Endothelial cell of umbilical vein (primary cell): ENCODE results near the gene CPXM2. TPM values are rescaled to one million over a fixed set of nuclear protein-coding genes. Genes with fewer than 3 reads are reported as not detected.

ENCODE experiments used
- BruUV-seq: library from RNA; stranded (reverse); fragments of 400-500 nt; replicated peaks from 2 replicates; lab custom pipeline; 2021; lab: Mats Ljungman, UMichigan
- CTCF ChIA-PET: fragments of 300-600, 350-600 bp; sonication (Branson Sonifier 250); formaldehyde crosslinking; loops from one replicate; lab custom pipeline; 2021; ENCODE audit warnings: antibody characterized with exemption, inconsistent platforms; lab: Charles Lee
- POLR2A ChIA-PET: fragments of 300-600, 350-600 bp; sonication (Branson Sonifier 250); formaldehyde crosslinking; loops from one replicate; lab custom pipeline; 2021; ENCODE audit warnings: antibody characterized with exemption, inconsistent platforms; lab: Charles Lee
- DNase-seq: peaks from one replicate; pipeline ENCODE4 v3.0.0-alpha.2; 2011; ENCODE audit warnings: low read depth, low spot score
- FAIRE-seq: peaks from 2 replicates; lab custom pipeline; 2011; peaks lifted over from hg19 to GRCh38; lab: Jason Lieb, UNC
- H2AFZ ChIP-seq: 2 replicates; pipeline ENCODE4 v1.6.0; 2012; ENCODE audit warnings: low read depth, low read length, control low read depth, inconsistent platforms
- H3K27ac ChIP-seq: 2 replicates; pipeline ENCODE4 v1.5.1; 2011; ENCODE audit warnings: low read depth, mild to moderate bottlenecking, control low read depth, low read length, moderate library complexity; ENCODE audit not compliant: insufficient read depth
- H3K27me3 ChIP-seq, 2 experiments: 2 replicates each; pipeline versions ENCODE4 v1.6.0 to v1.6.1; 2011; ENCODE audit warnings: low read length in 2 of 2, mixed read lengths in 1 of 2; ENCODE audit not compliant: control insufficient read depth in 2 of 2, insufficient read depth in 2 of 2
- H3K36me3 ChIP-seq, 2 experiments: 2 replicates in 1 of 2; 3 replicates in 1 of 2; pipeline ENCODE4 v1.5.1; 2011; ENCODE audit warnings: low read length in 2 of 2, mild to moderate bottlenecking in 1 of 2, moderate library complexity in 1 of 2; ENCODE audit not compliant: control insufficient read depth in 2 of 2, insufficient read depth in 2 of 2; ENCODE audit errors: extremely low read depth in 1 of 2
- H3K4me1 ChIP-seq: 3 replicates; pipeline ENCODE4 v1.5.1; 2011; ENCODE audit warnings: mild to moderate bottlenecking, low read length; ENCODE audit not compliant: control insufficient read depth, insufficient read depth; ENCODE audit errors: extremely low read depth
- H3K4me2 ChIP-seq: 2 replicates; pipeline ENCODE4 v1.6.1; 2011; ENCODE audit warnings: low read length, control low read depth, mixed read lengths; ENCODE audit not compliant: insufficient read depth
- H3K4me3 ChIP-seq, 3 experiments: fragments of 200-600 bp in 1 of 3; sonication (generic), shearing (Covaris generic) in 1 of 3; replicated peaks in 1 of 3; 2 replicates each; pipeline ENCODE4 v1.5.1; 2011 to 2016; ENCODE audit warnings: control low read depth in 3 of 3, low read length in 3 of 3, mild to moderate bottlenecking in 2 of 3, inconsistent platforms in 1 of 3, low read depth in 1 of 3, moderate library complexity in 1 of 3; ENCODE audit not compliant: insufficient read depth in 1 of 3
- H3K79me2 ChIP-seq: 2 replicates; pipeline ENCODE4 v1.6.0; 2012; ENCODE audit warnings: low read length, inconsistent platforms; ENCODE audit not compliant: control insufficient read depth, insufficient read depth
- H3K9ac ChIP-seq: replicated peaks from 2 replicates; pipeline ENCODE3; 2011; ENCODE audit warnings: low read length, control low read depth; ENCODE audit not compliant: insufficient read depth; ENCODE audit errors: extremely low read depth
- H3K9me1 ChIP-seq: replicated peaks from 3 replicates; pipeline ENCODE4 v1.6.0; 2011; ENCODE audit warnings: mild to moderate bottlenecking, low read length; ENCODE audit not compliant: control insufficient read depth, insufficient read depth; ENCODE audit errors: extremely low read depth
- H3K9me3 ChIP-seq: replicated peaks from 2 replicates; pipeline ENCODE4 v1.5.1; 2012; ENCODE audit warnings: low read length, inconsistent platforms; ENCODE audit not compliant: control insufficient read depth, insufficient read depth
- H4K20me1 ChIP-seq: replicated peaks from 2 replicates; pipeline ENCODE3; 2011; ENCODE audit warnings: mild to moderate bottlenecking, low read length; ENCODE audit not compliant: control insufficient read depth, insufficient read depth; ENCODE audit errors: extremely low read depth
- EZH2 ChIP-seq: IDR thresholded peaks from 2 replicates; pipeline ENCODE4 v1.6.1; 2012; ENCODE audit warnings: borderline replicate concordance, low read depth, mild to moderate bottlenecking, moderate library complexity, low read length, inconsistent platforms; ENCODE audit not compliant: severe bottlenecking
- FOS ChIP-seq: IDR thresholded peaks from 2 replicates; pipeline ENCODE4 v1.6.1; 2011; ENCODE audit warnings: mild to moderate bottlenecking, low read length, moderate library complexity, borderline replicate concordance; ENCODE audit not compliant: insufficient read depth
- GATA2 ChIP-seq: IDR thresholded peaks from 2 replicates; pipeline ENCODE4 v1.7.0; 2011; ENCODE audit warnings: low read depth, mild to moderate bottlenecking, moderate library complexity, mixed read lengths, low read length; ENCODE audit not compliant: insufficient read length, insufficient read depth
- JUN ChIP-seq: IDR thresholded peaks from 2 replicates; pipeline ENCODE4 v1.6.1; 2011; ENCODE audit warnings: borderline replicate concordance, low read depth; ENCODE audit not compliant: insufficient read length, insufficient read depth
- MYC ChIP-seq: IDR thresholded peaks from one replicate; pipeline ENCODE4 v1.6.1; 2011; ENCODE audit warnings: mild to moderate bottlenecking, low read depth, low read length
- POLR2A ChIP-seq: IDR thresholded peaks from 2 replicates; pipeline ENCODE4 v1.6.1; 2012; ENCODE audit warnings: low read depth, mild to moderate bottlenecking, control low read depth, low read length
- POLR2AphosphoS5 ChIP-seq: IDR thresholded peaks from 2 replicates; pipeline ENCODE4 v1.6.1; 2012; ENCODE audit warnings: low read depth, mild to moderate bottlenecking, control low read depth, low read length, moderate library complexity; ENCODE audit not compliant: insufficient read depth
- dilution Hi-C: fragments of 300-500 bp; cut with MboI; formaldehyde crosslinking; loops from one replicate; pipeline ENCODE4 v1.15.0; 2019; ENCODE audit warnings: low sequenced_read_pairs; ENCODE audit not compliant: extremely low pct_ligation_motif_present
- intact Hi-C: fragments of 100-400 bp; cut with micrococcal nuclease; formaldehyde crosslinking; loops from one replicate; pipeline ENCODE4 v1.10.0; 2022
- polyA plus RNA-seq, 4 experiments: library from polyadenylated mRNA; depleted of rRNA in 3 of 4; stranded (reverse) in 3 of 4; unstranded in 1 of 4; fragments of >200 nt; gene quantifications; 2 replicates each; pipeline versions ENCODE4 v1.2.1 to v1.2.3, GENCODE V29; 2011 to 2012; ENCODE audit warnings: missing spikeins in 1 of 4
- total RNA-seq: library from RNA; stranded (reverse); gene quantifications from 2 replicates; pipeline ENCODE4 v1.2.3, GENCODE V29; 2021
- TF ChIP-seq, protein P1 (sequence below): IDR thresholded peaks from 2 replicates; pipeline ENCODE4 v1.6.1; 2011; ENCODE audit not compliant: insufficient read depth, insufficient read length
- TF ChIP-seq, protein P2 (sequence below), 2 donors: IDR thresholded peaks; 1 replicate in 1 of 2; 2 replicates in 1 of 2; pipeline ENCODE4 v1.5.1; 2011; ENCODE audit warnings: low read length in 2 of 2, mild to moderate bottlenecking in 2 of 2, moderate library complexity in 2 of 2, control low read depth in 1 of 2, inconsistent platforms in 1 of 2, low read depth in 1 of 2; ENCODE audit not compliant: insufficient read depth in 1 of 2; ENCODE audit errors: extremely low read depth in 1 of 2

Gene CPXM2
- total and polyA plus RNA-seq, 2 donors (not counting 3 experiments of a cell fraction or from before 2014, with no cell fraction given) = 1.8 to 2.7 TPM

DNA sequence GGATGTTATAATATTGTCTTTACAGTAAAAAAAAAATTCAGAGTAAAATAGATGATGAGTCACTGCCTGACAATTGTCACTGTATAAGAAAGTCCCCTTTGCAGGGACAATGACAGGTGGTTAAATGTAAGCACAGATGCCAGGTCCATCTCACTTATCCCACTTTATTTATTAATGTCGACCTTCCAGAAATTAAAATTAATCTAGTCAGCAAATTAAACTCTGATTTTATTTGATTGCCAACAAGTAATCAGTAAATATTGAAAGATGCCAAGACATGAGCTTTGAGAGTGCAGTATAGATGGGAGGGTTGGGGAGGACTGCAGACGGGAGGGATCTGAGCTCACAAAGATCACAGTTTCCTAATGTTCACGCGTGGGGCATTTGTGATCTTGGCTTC lies 50.9 kb downstream of the CPXM2 start:
- ChIA-PET CTCF (no interaction called here), POLR2A (no interaction called here)
- Histone ChIP-seq H3K9me3 (no peaks in the 10 kb centered on the region), H3K79me2 (no peaks in the 10 kb centered on the region), H3K27ac (no peak overlapping the region), H3K9me1 (no peaks in the 10 kb centered on the region), H3K4me1 (no peaks in the 10 kb centered on the region), H3K4me3 (no peak overlapping the region), H3K4me2 (no peak overlapping the region), H3K36me3 (no peaks in the 10 kb centered on the region), H3K27me3 (no peaks in the 10 kb centered on the region), H2AFZ (no peak overlapping the region), H4K20me1 (no peaks in the 10 kb centered on the region), H3K9ac (no peak overlapping the region)
- intact Hi-C loops = no loop called here
- dilution Hi-C loops = no loop called here
- no peak for DNase-seq
- TF ChIP-seq, protein P1, sequence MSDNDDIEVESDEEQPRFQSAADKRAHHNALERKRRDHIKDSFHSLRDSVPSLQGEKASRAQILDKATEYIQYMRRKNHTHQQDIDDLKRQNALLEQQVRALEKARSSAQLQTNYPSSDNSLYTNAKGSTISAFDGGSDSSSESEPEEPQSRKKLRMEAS = no peak
- no TSS peak for BruUV-seq
- no peak for FAIRE-seq

DNA sequence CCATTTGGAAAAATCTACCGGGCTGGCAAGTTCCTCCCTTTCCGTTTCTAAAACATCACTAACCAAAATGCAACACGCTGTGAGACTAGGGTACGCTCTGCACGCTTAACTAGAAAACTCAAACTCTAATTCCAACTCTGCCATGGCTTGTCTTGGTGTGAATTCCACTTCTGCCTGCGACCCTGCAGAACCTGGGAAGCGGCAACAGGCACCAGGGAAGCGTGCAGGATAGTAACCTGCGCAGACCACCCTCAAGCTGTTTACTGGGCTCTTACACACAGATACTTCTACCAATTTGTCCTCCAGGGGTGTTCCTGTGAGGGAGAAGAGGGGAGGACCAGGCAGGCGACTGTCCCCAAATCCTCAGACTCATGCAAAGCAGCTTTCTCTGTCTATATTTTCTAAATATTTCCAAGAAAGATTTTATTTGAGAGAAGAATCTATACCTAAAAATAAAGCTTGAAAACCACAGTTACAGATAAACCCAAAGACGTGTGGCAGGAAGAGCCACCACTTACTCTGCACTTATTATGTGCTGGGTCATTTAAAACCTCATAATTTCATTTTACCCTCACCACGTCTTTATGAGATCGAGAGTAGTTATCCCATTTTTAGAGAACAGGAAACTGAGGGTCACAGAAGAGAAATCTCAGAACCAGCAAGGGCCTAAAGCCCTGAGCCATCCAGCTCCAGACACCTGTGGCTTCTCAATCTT lies 52.9 kb downstream of the CPXM2 start:
- no peak overlapping the region for H3K9ac ChIP-seq
- no peaks in the 10 kb centered on the region for H3K27me3 ChIP-seq
- no peaks in the 10 kb centered on the region for H3K36me3 ChIP-seq
- H3K79me2 ChIP-seq = no peaks in the 10 kb centered on the region
- ChIA-PET CTCF (no interaction called here), POLR2A (no interaction called here)
- H3K9me1 ChIP-seq = no peaks in the 10 kb centered on the region
- no peak overlapping the region for H3K4me3 ChIP-seq
- no peak overlapping the region for H3K4me2 ChIP-seq
- TF ChIP-seq JUN (no peak), FOS (no peak), MYC (no peak), GATA2 (no peak), EZH2 (no peak), POLR2A (no peak), POLR2AphosphoS5 (no peak)
- TF ChIP-seq, protein P1 = no peak
- TF ChIP-seq, protein P2, sequence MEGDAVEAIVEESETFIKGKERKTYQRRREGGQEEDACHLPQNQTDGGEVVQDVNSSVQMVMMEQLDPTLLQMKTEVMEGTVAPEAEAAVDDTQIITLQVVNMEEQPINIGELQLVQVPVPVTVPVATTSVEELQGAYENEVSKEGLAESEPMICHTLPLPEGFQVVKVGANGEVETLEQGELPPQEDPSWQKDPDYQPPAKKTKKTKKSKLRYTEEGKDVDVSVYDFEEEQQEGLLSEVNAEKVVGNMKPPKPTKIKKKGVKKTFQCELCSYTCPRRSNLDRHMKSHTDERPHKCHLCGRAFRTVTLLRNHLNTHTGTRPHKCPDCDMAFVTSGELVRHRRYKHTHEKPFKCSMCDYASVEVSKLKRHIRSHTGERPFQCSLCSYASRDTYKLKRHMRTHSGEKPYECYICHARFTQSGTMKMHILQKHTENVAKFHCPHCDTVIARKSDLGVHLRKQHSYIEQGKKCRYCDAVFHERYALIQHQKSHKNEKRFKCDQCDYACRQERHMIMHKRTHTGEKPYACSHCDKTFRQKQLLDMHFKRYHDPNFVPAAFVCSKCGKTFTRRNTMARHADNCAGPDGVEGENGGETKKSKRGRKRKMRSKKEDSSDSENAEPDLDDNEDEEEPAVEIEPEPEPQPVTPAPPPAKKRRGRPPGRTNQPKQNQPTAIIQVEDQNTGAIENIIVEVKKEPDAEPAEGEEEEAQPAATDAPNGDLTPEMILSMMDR (IDR thresholded peaks at IDR 0.05; ENCODE audit: extremely low read depth in 1 of 2, insufficient read depth in 1 of 2, low read depth in 1 of 2, low read length in 2 of 2) = no peak
- dilution Hi-C loops (no loop called here), intact Hi-C loops (no loop called here)
- H4K20me1 ChIP-seq = no peaks in the 10 kb centered on the region
- H3K27ac ChIP-seq = no peak overlapping the region
- no peaks in the 10 kb centered on the region for H3K9me3 ChIP-seq
- DNase-seq (no peak), FAIRE-seq (no peak)
- H2AFZ ChIP-seq = no peak overlapping the region
- H3K4me1 ChIP-seq = no peaks in the 10 kb centered on the region
- no TSS peak for BruUV-seq
